Mesothelial cell of epicardium (in vitro differentiated cells): ENCODE measurements around the gene PDE4B. TPM values are rescaled to one million over a fixed set of nuclear protein-coding genes. Genes with fewer than 3 reads are reported as not detected.

Source experiments
- DNase-seq, 2 experiments: peaks; one replicate each; pipeline ENCODE4 v3.0.0; 2021; ENCODE audit warnings: low spot score in 2 of 2; ENCODE audit not compliant: unreplicated experiment in 2 of 2
- H3K27ac Mint-ChIP-seq: 2 replicates; pipeline ENCODE4 v1.8.0; 2021; ENCODE audit warnings: mixed read lengths
- H3K27me3 Mint-ChIP-seq: 2 replicates; pipeline ENCODE4 v1.8.0; 2021; ENCODE audit warnings: low read depth, mixed read lengths
- H3K36me3 Mint-ChIP-seq: 2 replicates; pipeline ENCODE4 v1.8.0; 2021; ENCODE audit warnings: mixed read lengths
- H3K4me1 Mint-ChIP-seq: 2 replicates; pipeline ENCODE4 v1.8.0; 2021; ENCODE audit warnings: mixed read lengths
- H3K4me3 Mint-ChIP-seq: 2 replicates; pipeline ENCODE4 v1.8.0; 2021; ENCODE audit warnings: mild to moderate bottlenecking, moderate library complexity, mixed read lengths
- H3K9me3 Mint-ChIP-seq: 2 replicates; pipeline ENCODE4 v1.8.0; 2021; ENCODE audit warnings: mixed read lengths
- CTCF ChIP-seq: fragments of 200-600 bp; sonication (generic); IDR thresholded peaks from one replicate; pipeline ENCODE4 v1.5.0; 2021; ENCODE audit warnings: antibody characterized with exemption; ENCODE audit not compliant: unreplicated experiment
- total RNA-seq: library from RNA; stranded (reverse); gene quantifications from 3 replicates; pipeline ENCODE4 v1.2.1, GENCODE V29; 2021

PDE4B gene
- total RNA-seq, 1 donor from 2014 or later: 22.3 TPM

GRCh38 chr1:65940126-65940525, 147.4 kb downstream of the PDE4B start:
- peaks cover 10% of the 10 kb centered on the region for H3K9me3 Mint-ChIP-seq
- no peaks in the 10 kb centered on the region for H3K4me1 Mint-ChIP-seq
- no peak for TF ChIP-seq CTCF
- H3K4me3 Mint-ChIP-seq: no peak overlapping the region
- H3K27me3 Mint-ChIP-seq: peaks cover 28% of the 10 kb centered on the region
- no peak overlapping the region for H3K27ac Mint-ChIP-seq
- no peaks in the 10 kb centered on the region for H3K36me3 Mint-ChIP-seq
- DNase-seq: no peak

- no peak for DNase-seq
- peaks cover 29% of the 10 kb centered on the region for H3K27me3 Mint-ChIP-seq
- no peak overlapping the region for H3K27ac Mint-ChIP-seq
- H3K36me3 Mint-ChIP-seq: no peaks in the 10 kb centered on the region
- no peaks in the 10 kb centered on the region for H3K4me1 Mint-ChIP-seq
- no peak for TF ChIP-seq CTCF
- H3K4me3 Mint-ChIP-seq: no peak overlapping the region
- peaks cover 14% of the 10 kb centered on the region for H3K9me3 Mint-ChIP-seq
Measured at GRCh38 chr1:65942476-65942875, 149.8 kb downstream of the PDE4B start.

GRCh38 chr1:65946376-65946775, 153.7 kb downstream of the PDE4B start:
- H3K4me3 Mint-ChIP-seq: no peak overlapping the region
- peaks cover 11% of the 10 kb centered on the region for H3K27me3 Mint-ChIP-seq
- no peaks in the 10 kb centered on the region for H3K4me1 Mint-ChIP-seq
- no peak for TF ChIP-seq CTCF
- H3K27ac Mint-ChIP-seq: no peak overlapping the region
- peaks cover 15% of the 10 kb centered on the region for H3K9me3 Mint-ChIP-seq
- no peaks in the 10 kb centered on the region for H3K36me3 Mint-ChIP-seq
- DNase-seq: no peak

- DNase-seq: no peak
- Mint-ChIP-seq H3K27me3 (peaks cover 8% of the 10 kb centered on the region), H3K27ac (no peak overlapping the region), H3K4me3 (no peak overlapping the region), H3K4me1 (no peaks in the 10 kb centered on the region), H3K36me3 (no peaks in the 10 kb centered on the region), H3K9me3 (peaks cover 15% of the 10 kb centered on the region)
- no peak for TF ChIP-seq CTCF
Measured at GRCh38 chr1:65946960-65947359, 154.3 kb downstream of the PDE4B start.

- Mint-ChIP-seq H3K27me3 (peaks cover 1% of the 10 kb centered on the region), H3K4me1 (peaks cover 2% of the 10 kb centered on the region), H3K4me3 (no peak overlapping the region), H3K27ac (no peak overlapping the region), H3K9me3 (peaks cover 9% of the 10 kb centered on the region), H3K36me3 (no peaks in the 10 kb centered on the region)
- no peak for DNase-seq
- TF ChIP-seq CTCF: no peak
Measured at GRCh38 chr1:65948609-65949229, 156.0 kb downstream of the PDE4B start.

GRCh38 chr1:65949230-65949626, 156.5 kb downstream of the PDE4B start:
- Mint-ChIP-seq H3K4me3 (no peak overlapping the region), H3K27me3 (peaks cover 1% of the 10 kb centered on the region)

More at GRCh38 chr1:65949230-65949626, 156.5 kb downstream of the PDE4B start:
- H3K9me3 Mint-ChIP-seq: peaks cover 6% of the 10 kb centered on the region
- H3K27ac Mint-ChIP-seq: no peak overlapping the region
- peaks cover 2% of the 10 kb centered on the region for H3K4me1 Mint-ChIP-seq
- H3K36me3 Mint-ChIP-seq: no peaks in the 10 kb centered on the region
- TF ChIP-seq CTCF: no peak
- DNase-seq: no peak
